Measurements from ENCODE around the gene SND1. TPM values are rescaled to one million over a fixed set of nuclear protein-coding genes. Genes with fewer than 3 reads are reported as not detected.

SND1 gene
- total and polyA plus RNA-seq, 2 of the 4 experiments (the other 2 are of a cell fraction): 154 to 294 TPM

DNA sequence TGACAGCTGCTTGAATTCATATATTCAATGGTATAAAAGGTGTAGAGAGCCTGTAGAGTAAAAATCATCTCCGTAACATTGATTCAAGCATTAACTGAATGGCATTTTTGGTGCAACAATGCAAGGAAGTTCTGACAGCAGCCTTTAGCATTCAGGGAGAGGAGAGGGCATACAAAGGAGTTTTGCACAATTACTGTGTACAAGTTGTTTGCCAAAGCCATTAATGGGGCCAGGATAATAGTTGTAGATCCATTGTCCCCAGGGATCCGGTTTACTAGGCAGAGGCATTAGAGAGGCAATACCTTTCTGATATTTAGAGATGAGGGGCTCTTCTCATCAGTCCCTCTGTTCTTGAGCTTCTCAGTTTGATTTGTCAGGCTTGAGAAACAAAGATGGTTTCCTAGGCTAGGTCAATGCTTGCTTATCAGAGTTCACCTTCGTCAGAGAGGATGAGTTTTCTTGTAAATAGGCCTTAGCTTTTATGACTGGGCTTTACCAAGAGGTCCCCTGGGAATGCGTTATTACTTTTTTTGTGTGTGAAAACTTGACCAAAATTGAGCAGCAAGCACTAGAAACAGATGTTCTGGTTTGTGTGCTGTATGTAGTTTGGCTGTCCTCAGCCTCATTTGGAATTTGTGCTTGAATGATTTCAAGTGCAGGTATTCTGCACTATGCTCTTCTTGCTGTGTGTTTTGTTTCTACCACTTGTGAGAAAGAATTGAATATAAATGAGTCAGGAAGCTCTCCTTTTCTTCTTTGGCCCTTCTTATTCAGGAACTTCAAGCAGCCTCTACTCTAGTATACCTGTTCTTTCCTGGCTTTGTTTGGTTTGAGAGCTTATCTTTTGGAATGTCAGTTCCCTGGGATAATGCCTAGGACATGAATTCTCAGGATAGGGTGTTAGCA, 32.0 kb downstream of the SND1 start:
- in situ Hi-C loops (cut with MboI; ENCODE audit: low sequenced_read_pairs): no loop called here
- 0 out of 2 replicates have a peak, but pooled peaks cover 1% of the 10 kb centered on the region for H3K4me1 ChIP-seq (ENCODE audit: control insufficient read depth, insufficient read depth, low read length)
- no peaks in the 10 kb centered on the region for H3K27me3 ChIP-seq (ENCODE audit: control insufficient read depth, insufficient read depth, low read length)
- H3K9me3 ChIP-seq (ENCODE audit: control insufficient read depth, insufficient read depth, low read length): no peaks in the 10 kb centered on the region
- H4K5ac ChIP-seq (ENCODE audit: low read depth, low read length): no peak overlapping the region
- intact Hi-C loops (cut with micrococcal nuclease): no loop called here
- no peak overlapping the region for H2AK9ac ChIP-seq (replicated peaks; ENCODE audit: low read depth, low read length, poor library complexity)
- no peak overlapping the region for H3K4me2 ChIP-seq (ENCODE audit: low read depth, low read length)
- CTCF ChIA-PET: interaction anchor here (1.3 to 1.4 kb wide), 2 partner anchors 11 to 55 kb away, joined by 3 read pairs; no protein-coding TSS in a partner anchor
- H4K8ac ChIP-seq (ENCODE audit: low read depth in 2 of 2, low read length in 2 of 2): no peak overlapping the region
- no peak overlapping the region for H3K27ac ChIP-seq (ENCODE audit: insufficient read depth, low read length)
- POLR2A ChIA-PET (ENCODE audit: unreplicated experiment): interaction anchor here (0.6 kb wide), 1 partner anchor 420 kb away, joined by 5 read pairs; no protein-coding TSS in a partner anchor
- H2BK120ac ChIP-seq (ENCODE audit: low read depth, low read length): no peak overlapping the region
- no peak overlapping the region for H2BK15ac ChIP-seq (ENCODE audit: low read depth, low read length)
- H3K56ac ChIP-seq (ENCODE audit: extremely low read depth, insufficient read depth, low read length): no peak overlapping the region
- H2BK5ac ChIP-seq (ENCODE audit: low read depth, low read length, poor library complexity, severe bottlenecking): no peak overlapping the region
- H4K91ac ChIP-seq (ENCODE audit: insufficient read depth, low read depth, low read length): no peak overlapping the region
- no peak overlapping the region for H2AFZ ChIP-seq (replicated peaks; ENCODE audit: low read length, poor library complexity)
- no peak overlapping the region for H3K4ac ChIP-seq (ENCODE audit: low read depth, low read length)
- DNase-seq (no peak), ATAC-seq (ENCODE audit: low read depth) (no peak)
- peaks cover 7% of the 10 kb centered on the region for H3K36me3 ChIP-seq (ENCODE audit: control insufficient read depth, insufficient read depth, low read length)
- no peak overlapping the region for H3K18ac ChIP-seq (ENCODE audit: low read depth, low read length)
- peaks cover 47% of the 10 kb centered on the region for H4K20me1 ChIP-seq (ENCODE audit: insufficient read depth, low read length)
- BruUV-seq (replicated peaks): no TSS peak
- H3K14ac ChIP-seq (replicated peaks; ENCODE audit: low read depth, low read length): no peak overlapping the region
- peaks cover 17 to 66% of the 10 kb centered on the region in 2 experiments for H3K79me1 ChIP-seq (ENCODE audit: low read depth in 1 of 2, low read length in 2 of 2)
- no peak overlapping the region for H3K9ac ChIP-seq (ENCODE audit: low read depth, low read length)
- dilution Hi-C loops (cut with HindIII; ENCODE audit: low sequenced_read_pairs, unreplicated experiment): no loop called here
- peaks cover 12% of the 10 kb centered on the region for H3K9me1 ChIP-seq (ENCODE audit: insufficient read depth, low read length)
- H3K4me3 ChIP-seq (ENCODE audit: insufficient read depth, low read depth, low read length): no peak overlapping the region
- H2AK5ac ChIP-seq (ENCODE audit: low read depth, low read length): no peak overlapping the region
- H3K23ac ChIP-seq (ENCODE audit: low read depth, low read length): 0 out of 2 replicates have a peak overlapping the region, but pooled peaks have one; percentile 29
- H2BK20ac ChIP-seq (ENCODE audit: low read depth, low read length): no peak overlapping the region
- WGBS, 2 experiments (ENCODE audit: extremely low coverage in 2 of 2, insufficient read length in 1 of 2): 90% methylated on average over 2 of the region's 4 CpGs; no CpG with 5 or more reads in 1 of the 2 experiments
- TF ChIP-seq BHLHE40 (IDR thresholded peaks at IDR 0.05; ENCODE audit: low read depth, low read length): no peak
- TF ChIP-seq RFX5 (IDR thresholded peaks at IDR 0.05; ENCODE audit: low read depth, low read length): no peak
- TF ChIP-seq RAD21 (IDR thresholded peaks at IDR 0.05; ENCODE audit: low read length): no peak
- TF ChIP-seq, protein P1, sequence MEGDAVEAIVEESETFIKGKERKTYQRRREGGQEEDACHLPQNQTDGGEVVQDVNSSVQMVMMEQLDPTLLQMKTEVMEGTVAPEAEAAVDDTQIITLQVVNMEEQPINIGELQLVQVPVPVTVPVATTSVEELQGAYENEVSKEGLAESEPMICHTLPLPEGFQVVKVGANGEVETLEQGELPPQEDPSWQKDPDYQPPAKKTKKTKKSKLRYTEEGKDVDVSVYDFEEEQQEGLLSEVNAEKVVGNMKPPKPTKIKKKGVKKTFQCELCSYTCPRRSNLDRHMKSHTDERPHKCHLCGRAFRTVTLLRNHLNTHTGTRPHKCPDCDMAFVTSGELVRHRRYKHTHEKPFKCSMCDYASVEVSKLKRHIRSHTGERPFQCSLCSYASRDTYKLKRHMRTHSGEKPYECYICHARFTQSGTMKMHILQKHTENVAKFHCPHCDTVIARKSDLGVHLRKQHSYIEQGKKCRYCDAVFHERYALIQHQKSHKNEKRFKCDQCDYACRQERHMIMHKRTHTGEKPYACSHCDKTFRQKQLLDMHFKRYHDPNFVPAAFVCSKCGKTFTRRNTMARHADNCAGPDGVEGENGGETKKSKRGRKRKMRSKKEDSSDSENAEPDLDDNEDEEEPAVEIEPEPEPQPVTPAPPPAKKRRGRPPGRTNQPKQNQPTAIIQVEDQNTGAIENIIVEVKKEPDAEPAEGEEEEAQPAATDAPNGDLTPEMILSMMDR (conservative IDR thresholded peaks at IDR 0.05; ENCODE audit: low read depth, low read length): no peak
- no peak for TF ChIP-seq MAZ (IDR thresholded peaks at IDR 0.05; ENCODE audit: borderline replicate concordance, low read depth, low read length)
- TF ChIP-seq FOS (IDR thresholded peaks at IDR 0.05; ENCODE audit: low read depth, low read length): no peak
- TF ChIP-seq, protein P2, sequence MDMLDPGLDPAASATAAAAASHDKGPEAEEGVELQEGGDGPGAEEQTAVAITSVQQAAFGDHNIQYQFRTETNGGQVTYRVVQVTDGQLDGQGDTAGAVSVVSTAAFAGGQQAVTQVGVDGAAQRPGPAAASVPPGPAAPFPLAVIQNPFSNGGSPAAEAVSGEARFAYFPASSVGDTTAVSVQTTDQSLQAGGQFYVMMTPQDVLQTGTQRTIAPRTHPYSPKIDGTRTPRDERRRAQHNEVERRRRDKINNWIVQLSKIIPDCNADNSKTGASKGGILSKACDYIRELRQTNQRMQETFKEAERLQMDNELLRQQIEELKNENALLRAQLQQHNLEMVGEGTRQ (IDR thresholded peaks at IDR 0.05; ENCODE audit: low read depth, low read length): no peak
- no peak for TF ChIP-seq MXI1 (IDR thresholded peaks at IDR 0.05; ENCODE audit: borderline replicate concordance, low read depth, low read length)
- no peak for TF ChIP-seq NFE2L2 (IDR thresholded peaks at IDR 0.05; ENCODE audit: low read depth, low read length)
- no peak for TF ChIP-seq CHD1 (IDR thresholded peaks at IDR 0.05; ENCODE audit: low read depth, low read length)
- TF ChIP-seq CEBPB (IDR thresholded peaks at IDR 0.05; ENCODE audit: low read depth, low read length): no peak
- TF ChIP-seq, protein P3, sequence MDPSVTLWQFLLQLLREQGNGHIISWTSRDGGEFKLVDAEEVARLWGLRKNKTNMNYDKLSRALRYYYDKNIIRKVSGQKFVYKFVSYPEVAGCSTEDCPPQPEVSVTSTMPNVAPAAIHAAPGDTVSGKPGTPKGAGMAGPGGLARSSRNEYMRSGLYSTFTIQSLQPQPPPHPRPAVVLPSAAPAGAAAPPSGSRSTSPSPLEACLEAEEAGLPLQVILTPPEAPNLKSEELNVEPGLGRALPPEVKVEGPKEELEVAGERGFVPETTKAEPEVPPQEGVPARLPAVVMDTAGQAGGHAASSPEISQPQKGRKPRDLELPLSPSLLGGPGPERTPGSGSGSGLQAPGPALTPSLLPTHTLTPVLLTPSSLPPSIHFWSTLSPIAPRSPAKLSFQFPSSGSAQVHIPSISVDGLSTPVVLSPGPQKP (IDR thresholded peaks at IDR 0.05; ENCODE audit: borderline replicate concordance, low read depth, low read length): no peak
- TF ChIP-seq MAFK (IDR thresholded peaks at IDR 0.05; ENCODE audit: low read depth, low read length): no peak
- TF ChIP-seq SMC3 (IDR thresholded peaks at IDR 0.05; ENCODE audit: low read depth, low read length): no peak
